OCI-LY1 (cell line): ENCODE measurements around the gene PGRMC2.

ENCODE experiments used
- H2AFZ ChIP-seq: fragments of 200-600 bp; sonication (generic), shearing (Covaris generic); 2 replicates; pipeline ENCODE4 v1.6.0; 2014; ENCODE audit warnings: antibody characterized with exemption, mild to moderate bottlenecking, low read length
- H3F3A ChIP-seq: fragments of 200-600 bp; sonication (generic), shearing (Covaris generic); 2 replicates; pipeline ENCODE4 v1.6.0; 2014; ENCODE audit warnings: mild to moderate bottlenecking, antibody characterized with exemption, low read length, moderate library complexity; ENCODE audit not compliant: insufficient read depth
- H3K27ac ChIP-seq: fragments of 200-600 bp; sonication (generic); 2 replicates; pipeline ENCODE4 v1.5.1; 2014; ENCODE audit warnings: low read length, mixed run types, mild to moderate bottlenecking, low read depth; ENCODE audit not compliant: poor library complexity, severe bottlenecking
- H3K27me3 ChIP-seq: fragments of 200-600 bp; sonication (generic); 2 replicates; pipeline ENCODE4 v1.6.0; 2014; ENCODE audit warnings: antibody characterized with exemption, mild to moderate bottlenecking, low read length, moderate library complexity; ENCODE audit not compliant: insufficient read depth
- H3K36me3 ChIP-seq: fragments of 200-600 bp; sonication (generic); 2 replicates; pipeline ENCODE4 v1.6.1; 2014; ENCODE audit warnings: mild to moderate bottlenecking, antibody characterized with exemption, low read length, moderate library complexity, mixed read lengths; ENCODE audit not compliant: insufficient read depth
- H3K4me1 ChIP-seq: fragments of 200-600 bp; sonication (generic); 2 replicates; pipeline ENCODE4 v1.5.1; 2014; ENCODE audit warnings: mild to moderate bottlenecking, low read length, moderate library complexity; ENCODE audit not compliant: insufficient read depth, severe bottlenecking
- H3K4me2 ChIP-seq: fragments of 200-600 bp; sonication (generic), shearing (Covaris generic); 2 replicates; pipeline ENCODE4 v1.6.1; 2014; ENCODE audit warnings: low read length
- H3K4me3 ChIP-seq: fragments of 200-600 bp; sonication (generic); 2 replicates; pipeline ENCODE4 v1.5.1; 2014; ENCODE audit warnings: low read length, low read depth, mild to moderate bottlenecking, mixed read lengths; ENCODE audit not compliant: poor library complexity, severe bottlenecking
- H3K79me2 ChIP-seq: fragments of 200-600 bp; shearing (Covaris generic); 2 replicates; pipeline ENCODE4 v1.6.1; 2016; ENCODE audit warnings: mixed run types, low read length, mixed read lengths; ENCODE audit not compliant: insufficient read depth
- H3K9ac ChIP-seq: fragments of 200-600 bp; sonication (generic), shearing (Covaris generic); 2 replicates; pipeline ENCODE4 v1.6.1; 2014; ENCODE audit warnings: mild to moderate bottlenecking, low read length, mixed read lengths
- H3K9me2 ChIP-seq: fragments of 200-600 bp; sonication (generic), shearing (Covaris generic); 2 replicates; pipeline ENCODE4 v1.6.1; 2014; ENCODE audit warnings: low read depth, mild to moderate bottlenecking, low read length, mixed read lengths
- H3K9me3 ChIP-seq: fragments of 200-600 bp; shearing (Covaris generic); 2 replicates; pipeline ENCODE4 v1.6.1; 2014; ENCODE audit warnings: low read length, mixed read lengths
- H4K20me1 ChIP-seq: fragments of 200-600 bp; sonication (generic), shearing (Covaris generic); 2 replicates; pipeline ENCODE4 v1.6.0; 2016; ENCODE audit warnings: mild to moderate bottlenecking, low read length; ENCODE audit not compliant: insufficient read depth
- CTCF ChIP-seq: fragments of 200-600 bp; sonication (generic), shearing (Covaris generic); IDR thresholded peaks from 2 replicates; pipeline ENCODE4 v1.5.1; 2017; ENCODE audit warnings: mild to moderate bottlenecking, antibody characterized with exemption, low read length, moderate library complexity, mixed read lengths
- EZH2 ChIP-seq: fragments of 200-600 bp; sonication (generic), shearing (Covaris generic); IDR thresholded peaks from 2 replicates; pipeline ENCODE4 v1.8.0; 2017; ENCODE audit warnings: borderline replicate concordance, mixed run types, mild to moderate bottlenecking, antibody characterized with exemption, low read length, moderate library complexity, mixed read lengths

Gene PGRMC2

GRCh38 chr4:128311659-128312403 lies 24.2 kb upstream of the PGRMC2 start:
- TF ChIP-seq CTCF (no peak), EZH2 (no peak)
- H3K4me2 ChIP-seq, result no peak overlapping the region
- H2AFZ ChIP-seq, result no peak overlapping the region
- H3K9me3 ChIP-seq, result no peaks in the 10 kb centered on the region
- no peak overlapping the region for H3K4me3 ChIP-seq
- H3F3A ChIP-seq, result no peaks in the 10 kb centered on the region
- no peaks in the 10 kb centered on the region for H3K79me2 ChIP-seq
- H3K27me3 ChIP-seq, result no peaks in the 10 kb centered on the region
- no peaks in the 10 kb centered on the region for H3K4me1 ChIP-seq
- no peak overlapping the region for H3K27ac ChIP-seq
- H3K9me2 ChIP-seq, result no peaks in the 10 kb centered on the region
- no peaks in the 10 kb centered on the region for H4K20me1 ChIP-seq
- no peak overlapping the region for H3K9ac ChIP-seq
- no peaks in the 10 kb centered on the region; the same call in 1 of the 2 replicates for H3K36me3 ChIP-seq

- Histone ChIP-seq H3K4me3 (no peak overlapping the region), H3K27me3 (no peaks in the 10 kb centered on the region), H4K20me1 (no peaks in the 10 kb centered on the region), H3K4me2 (no peak overlapping the region), H2AFZ (no peak overlapping the region), H3K9me3 (no peaks in the 10 kb centered on the region), H3K36me3 (no peaks in the 10 kb centered on the region), H3K4me1 (no peaks in the 10 kb centered on the region), H3K79me2 (no peaks in the 10 kb centered on the region), H3F3A (no peaks in the 10 kb centered on the region), H3K9ac (no peak overlapping the region), H3K9me2 (no peaks in the 10 kb centered on the region), H3K27ac (no peak overlapping the region)
- TF ChIP-seq EZH2, result no peak
- TF ChIP-seq CTCF, result no peak
Observed at GRCh38 chr4:128310266-128310697, 22.7 kb upstream of the PGRMC2 start.

GRCh38 chr4:128309585-128309984 lies 22.0 kb upstream of the PGRMC2 start:
- H3K27ac ChIP-seq, result no peak overlapping the region

More at GRCh38 chr4:128309585-128309984, 22.0 kb upstream of the PGRMC2 start:
- Histone ChIP-seq H3K9ac (no peak overlapping the region), H3K27me3 (no peaks in the 10 kb centered on the region), H3K4me1 (no peaks in the 10 kb centered on the region), H3F3A (no peaks in the 10 kb centered on the region), H2AFZ (no peak overlapping the region), H3K4me2 (no peak overlapping the region), H3K36me3 (no peaks in the 10 kb centered on the region), H3K4me3 (no peak overlapping the region), H3K9me3 (no peaks in the 10 kb centered on the region), H3K9me2 (no peaks in the 10 kb centered on the region), H4K20me1 (no peaks in the 10 kb centered on the region), H3K79me2 (no peaks in the 10 kb centered on the region)
- TF ChIP-seq CTCF (no peak), EZH2 (no peak)
